Trophoblast cell (in vitro differentiated cells and primary cell): ENCODE measurements around the gene BCL2L13.
A peak's percentile ranks its signal among the peaks of the same experiment; 100 is the strongest.

ENCODE experiments used
- DNase-seq, 2 donors: peaks; one replicate each; pipeline ENCODE4 v3.0.0-alpha.2; 2016
- H2AFZ ChIP-seq: 2 replicates; pipeline ENCODE4 v1.6.1; 2013; ENCODE audit warnings: low read length, moderate library complexity, mild to moderate bottlenecking; ENCODE audit not compliant: insufficient read depth, poor library complexity
- H2AK5ac ChIP-seq: 2 replicates; pipeline ENCODE4 v1.6.1; 2013; ENCODE audit warnings: mild to moderate bottlenecking, low read length
- H2BK120ac ChIP-seq: 2 replicates; pipeline ENCODE4 v1.6.1; 2013; ENCODE audit warnings: low read length, mild to moderate bottlenecking, moderate library complexity; ENCODE audit not compliant: insufficient read depth, poor library complexity
- H2BK12ac ChIP-seq: 2 replicates; pipeline ENCODE4 v1.6.1; 2013; ENCODE audit warnings: mild to moderate bottlenecking, low read length, moderate library complexity
- H2BK5ac ChIP-seq: 2 replicates; pipeline ENCODE4 v1.6.1; 2013; ENCODE audit warnings: low read length, low read depth, moderate library complexity, mild to moderate bottlenecking; ENCODE audit not compliant: poor library complexity
- H3K14ac ChIP-seq: 2 replicates; pipeline ENCODE4 v1.6.1; 2013; ENCODE audit warnings: mild to moderate bottlenecking, low read length
- H3K18ac ChIP-seq: 2 replicates; pipeline ENCODE4 v1.6.1; 2013; ENCODE audit warnings: mild to moderate bottlenecking, low read length
- H3K23ac ChIP-seq: 2 replicates; pipeline ENCODE4 v1.6.1; 2013; ENCODE audit warnings: low read length
- H3K27ac ChIP-seq: 2 replicates; pipeline ENCODE4 v1.5.1; 2013; ENCODE audit warnings: low read depth, mild to moderate bottlenecking, inconsistent platforms, low read length, moderate library complexity
- H3K27me3 ChIP-seq: 2 replicates; pipeline ENCODE4 v1.6.1; 2013; ENCODE audit warnings: inconsistent platforms, mild to moderate bottlenecking, low read length, moderate library complexity; ENCODE audit not compliant: insufficient read depth
- H3K36me3 ChIP-seq, 2 experiments: 1 replicate in 1 of 2; 2 replicates in 1 of 2; pipeline ENCODE4 v1.6.1; 2013; ENCODE audit warnings: low read length in 2 of 2, mild to moderate bottlenecking in 2 of 2, moderate library complexity in 1 of 2; ENCODE audit not compliant: insufficient read depth in 2 of 2, control insufficient read depth in 1 of 2
- H3K4ac ChIP-seq: 2 replicates; pipeline ENCODE4 v1.6.1; 2013; ENCODE audit warnings: low read depth, mild to moderate bottlenecking, low read length, moderate library complexity
- H3K4me1 ChIP-seq, 2 experiments: 1 replicate in 1 of 2; 2 replicates in 1 of 2; pipeline ENCODE4 v1.6.1; 2013; ENCODE audit warnings: low read length in 2 of 2, mild to moderate bottlenecking in 2 of 2, moderate library complexity in 1 of 2; ENCODE audit not compliant: insufficient read depth in 2 of 2, control insufficient read depth in 1 of 2
- H3K4me2 ChIP-seq: 2 replicates; pipeline ENCODE4 v1.6.1; 2013; ENCODE audit warnings: inconsistent platforms, mild to moderate bottlenecking, low read length, moderate library complexity
- H3K4me3 ChIP-seq: 2 replicates; pipeline ENCODE4 v1.5.1; 2013; ENCODE audit warnings: mild to moderate bottlenecking, low read depth, low read length, inconsistent platforms
- H3K79me1 ChIP-seq: one replicate; pipeline ENCODE4 v1.6.1; 2013; ENCODE audit warnings: low read length
- H3K79me2 ChIP-seq: 2 replicates; pipeline ENCODE4 v1.6.1; 2013; ENCODE audit warnings: low read length, mild to moderate bottlenecking; ENCODE audit not compliant: control insufficient read depth, insufficient read depth, poor library complexity
- H3K9ac ChIP-seq: 2 replicates; pipeline ENCODE4 v1.6.1; 2013; ENCODE audit warnings: mild to moderate bottlenecking, low read length
- H3K9me3 ChIP-seq: 2 replicates; pipeline ENCODE4 v1.6.1; 2013; ENCODE audit warnings: low read depth, mild to moderate bottlenecking, control low read depth, inconsistent platforms, low read length; ENCODE audit not compliant: insufficient read depth
- H4K12ac ChIP-seq: 2 replicates; pipeline ENCODE4 v1.6.1; 2013; ENCODE audit warnings: low read depth, mild to moderate bottlenecking, low read length, moderate library complexity
- H4K8ac ChIP-seq: 2 replicates; pipeline ENCODE4 v1.6.1; 2013; ENCODE audit warnings: low read depth, mild to moderate bottlenecking, low read length, moderate library complexity
- H4K91ac ChIP-seq: one replicate; pipeline ENCODE4 v1.6.1; 2013; ENCODE audit warnings: low read depth, mild to moderate bottlenecking, low read length, moderate library complexity
- WGBS: extraction: QIAGEN DNeasy Blood & Tissue Kit; methylation state at CpG from one replicate; pipeline ENCODE4 v1.1.7; 2013; ENCODE audit warnings: missing lambda C conversion rate; ENCODE audit not compliant: insufficient read length, insufficient coverage; ENCODE audit errors: extremely low coverage; 5-methylcytosine and 5-hydroxymethylcytosine counted together

The BCL2L13 gene

DNA sequence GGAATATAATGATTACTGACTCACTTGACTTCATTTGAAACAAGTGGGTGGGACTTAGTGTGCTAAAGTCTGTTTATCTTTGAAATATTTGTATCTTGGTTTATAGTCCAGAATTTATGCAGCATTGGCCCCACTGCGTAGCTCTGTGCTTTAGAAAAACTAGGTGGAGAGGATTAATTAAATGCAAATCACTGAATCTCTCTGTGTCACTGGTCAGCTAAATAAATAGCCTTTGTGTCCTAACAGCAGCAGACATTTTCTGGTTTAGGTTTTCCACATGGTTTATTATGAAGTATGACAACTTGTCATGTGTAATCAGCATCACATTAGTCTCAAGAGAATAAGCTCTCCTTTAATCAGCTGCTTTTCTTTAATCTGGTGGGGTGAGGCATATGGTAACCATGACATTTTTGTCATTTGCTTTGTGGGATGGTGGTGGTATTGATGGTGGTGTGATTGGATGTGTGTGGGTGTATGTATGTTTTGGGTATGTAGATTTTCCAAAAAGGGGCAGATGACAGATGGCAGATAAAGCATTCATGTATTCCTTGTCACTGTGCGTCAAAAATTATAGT lies 33.9 kb downstream of the BCL2L13 start:
- Histone ChIP-seq H3K18ac (no peak overlapping the region), H4K8ac (no peak overlapping the region), H3K79me2 (no peaks in the 10 kb centered on the region), H3K27ac (no peak overlapping the region), H3K4me1 (no peaks in the 10 kb centered on the region), H2BK5ac (no peak overlapping the region), H3K36me3 (peaks cover 8 to 9% of the 10 kb centered on the region in 2 experiments), H3K9ac (no peak overlapping the region), H3K14ac (no peak overlapping the region), H3K9me3 (no peaks in the 10 kb centered on the region), H3K27me3 (no peaks in the 10 kb centered on the region), H3K4me2 (no peak overlapping the region), H2BK12ac (no peak overlapping the region), H2AK5ac (no peak overlapping the region), H2AFZ (no peak overlapping the region), H4K91ac (no peak overlapping the region), H3K79me1 (no peaks in the 10 kb centered on the region), H2BK120ac (no peak overlapping the region), H3K23ac (no peak overlapping the region), H4K12ac (no peak overlapping the region), H3K4ac (no peak overlapping the region), H3K4me3 (no peak overlapping the region)
- WGBS: no CpG with 5 or more reads among the region's 2 CpGs
- DNase-seq: no peak

DNA sequence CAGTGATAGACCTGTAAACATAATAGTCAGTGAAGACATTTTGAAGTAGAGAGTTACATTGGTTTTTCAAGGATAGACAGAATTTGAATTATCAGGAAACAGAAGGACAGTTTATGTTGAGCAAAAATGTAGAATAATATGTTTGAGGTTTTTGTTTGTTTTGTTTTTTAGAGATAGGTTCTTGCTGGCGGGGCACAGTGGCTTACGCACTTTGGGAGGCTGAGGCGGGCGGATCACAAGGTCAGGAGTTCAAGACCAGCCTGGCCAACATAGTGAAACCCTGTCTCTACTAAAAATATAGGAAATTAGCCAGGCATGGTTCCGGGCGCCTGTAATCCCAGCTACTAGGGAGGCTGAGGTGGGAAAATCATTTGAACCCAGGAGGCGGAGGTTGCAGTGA lies 35.6 kb downstream of the BCL2L13 start:
- no peaks in the 10 kb centered on the region for H3K79me1 ChIP-seq
- no peaks in the 10 kb centered on the region for H3K27me3 ChIP-seq
- no peak overlapping the region for H3K23ac ChIP-seq
- peaks cover 8% of the 10 kb centered on the region in 2 experiments for H3K36me3 ChIP-seq
- H2AFZ ChIP-seq: no peak overlapping the region
- no peaks in the 10 kb centered on the region for H3K9me3 ChIP-seq
- H3K9ac ChIP-seq: no peak overlapping the region
- no peaks in the 10 kb centered on the region for H3K79me2 ChIP-seq
- H3K4ac ChIP-seq: no peak overlapping the region
- no peak overlapping the region for H3K27ac ChIP-seq
- H2BK12ac ChIP-seq: no peak overlapping the region
- H4K8ac ChIP-seq: no peak overlapping the region
- no peak overlapping the region for H3K4me2 ChIP-seq
- H2AK5ac ChIP-seq: no peak overlapping the region
- no CpG with 5 or more reads among the region's 7 CpGs for WGBS
- no peak overlapping the region for H3K18ac ChIP-seq
- H3K4me1 ChIP-seq: peaks cover 0 to 6% of the 10 kb centered on the region in 2 experiments
- H2BK120ac ChIP-seq: no peak overlapping the region
- H3K14ac ChIP-seq: no peak overlapping the region
- H4K12ac ChIP-seq: no peak overlapping the region
- no peak overlapping the region for H4K91ac ChIP-seq
- H3K4me3 ChIP-seq: no peak overlapping the region
- DNase-seq: no peak
- no peak overlapping the region for H2BK5ac ChIP-seq

DNA sequence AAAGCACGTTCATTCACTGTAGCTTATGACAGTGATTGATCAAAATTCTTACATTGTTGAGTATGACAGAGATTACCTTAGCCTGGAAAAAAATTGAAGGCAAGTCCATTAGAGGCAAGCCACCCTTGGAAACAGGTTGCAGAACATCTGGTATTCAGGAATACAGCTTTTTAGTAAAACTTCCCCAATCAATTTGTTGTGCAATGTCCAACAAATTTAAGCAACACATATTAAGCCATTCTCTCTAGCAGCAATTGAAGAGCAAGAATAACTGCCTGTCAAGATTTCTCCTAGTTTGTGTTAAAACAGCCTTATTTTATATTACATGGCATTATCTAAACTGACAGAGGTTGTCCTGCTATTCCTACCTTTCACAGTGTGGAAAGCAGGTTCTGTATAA lies 37.0 kb downstream of the BCL2L13 start:
- no peak overlapping the region for H2BK120ac ChIP-seq
- H3K4me1 ChIP-seq: peaks cover 0 to 8% of the 10 kb centered on the region in 2 experiments
- no peak overlapping the region for H2AFZ ChIP-seq
- no peak overlapping the region for H3K23ac ChIP-seq
- H3K79me1 ChIP-seq: no peaks in the 10 kb centered on the region
- H3K9ac ChIP-seq: no peak overlapping the region
- no CpG with 5 or more reads among the region's 1 CpG for WGBS
- no peak overlapping the region for H2BK5ac ChIP-seq
- H3K4ac ChIP-seq: no peak overlapping the region
- no peaks in the 10 kb centered on the region for H3K27me3 ChIP-seq
- H3K14ac ChIP-seq: no peak overlapping the region
- H3K9me3 ChIP-seq: peaks cover 2% of the 10 kb centered on the region
- H4K91ac ChIP-seq: no peak overlapping the region
- no peak overlapping the region for H4K8ac ChIP-seq
- H3K4me3 ChIP-seq: no peak overlapping the region
- H3K18ac ChIP-seq: no peak overlapping the region
- H4K12ac ChIP-seq: no peak overlapping the region
- H3K27ac ChIP-seq: no peak overlapping the region
- no peak overlapping the region for H2AK5ac ChIP-seq
- H2BK12ac ChIP-seq: no peak overlapping the region
- no peaks in the 10 kb centered on the region for H3K79me2 ChIP-seq
- no peak for DNase-seq
- H3K4me2 ChIP-seq: no peak overlapping the region
- H3K36me3 ChIP-seq: peaks cover 4 to 8% of the 10 kb centered on the region in 2 experiments

DNA sequence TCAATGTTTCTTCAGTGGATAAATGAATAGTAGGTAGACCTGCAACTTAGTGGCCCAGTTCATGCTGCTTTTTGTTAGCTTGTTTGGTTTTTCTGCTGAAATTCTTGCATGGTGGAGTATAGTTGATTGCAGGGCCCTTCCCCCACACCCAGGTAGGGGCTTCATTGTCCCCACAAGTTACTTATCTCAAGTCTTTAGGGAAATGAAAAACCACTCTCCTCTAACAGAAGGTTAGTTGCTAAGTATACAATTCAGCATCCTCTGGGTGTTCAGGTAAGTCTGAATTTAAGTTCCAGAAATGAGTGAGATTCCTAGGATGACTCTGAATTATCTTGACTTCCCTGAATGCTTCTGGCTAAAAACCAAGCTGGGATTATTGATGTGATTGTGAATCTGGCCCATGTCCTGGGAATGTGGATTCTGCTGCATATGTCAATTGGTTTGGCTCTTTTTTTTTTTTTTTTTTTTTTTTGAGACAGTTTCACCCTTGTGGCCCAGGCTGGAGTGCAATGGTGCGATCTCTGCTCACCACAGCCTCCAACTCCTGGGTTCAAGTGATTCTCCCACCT lies 40.3 kb downstream of the BCL2L13 start:
- peak; percentile 38 to 83 for DNase-seq
- Histone ChIP-seq H3K4me2 (peak overlapping the region; percentile 30), H4K12ac (no peak overlapping the region), H3K27me3 (no peaks in the 10 kb centered on the region), H2AK5ac (no peak overlapping the region), H4K8ac (no peak overlapping the region), H4K91ac (no peak overlapping the region), H3K4ac (no peak overlapping the region), H3K23ac (no peak overlapping the region), H3K18ac (no peak overlapping the region), H3K79me2 (no peaks in the 10 kb centered on the region), H3K9ac (no peak overlapping the region), H3K27ac (peak overlapping the region; percentile 25), H3K4me1 (peaks cover 0 to 8% of the 10 kb centered on the region in 2 experiments), H3K4me3 (no peak overlapping the region), H3K36me3 (peaks cover 0 to 1% of the 10 kb centered on the region in 2 experiments), H2AFZ (no peak overlapping the region), H3K9me3 (peaks cover 2% of the 10 kb centered on the region), H3K79me1 (no peaks in the 10 kb centered on the region), H2BK12ac (no peak overlapping the region), H3K14ac (no peak overlapping the region), H2BK120ac (no peak overlapping the region), H2BK5ac (no peak overlapping the region)
- no CpG with 5 or more reads among the region's 1 CpG for WGBS
